Karpas-422 (cell line): ENCODE results near the gene TNS3. TPM values are rescaled to one million over a fixed set of nuclear protein-coding genes. Genes with fewer than 3 reads are reported as not detected.
A peak's percentile ranks its signal among the peaks of the same experiment; 100 is the strongest.

Experiments used
- DNase-seq: peaks from one replicate; pipeline ENCODE4 v3.0.0-alpha.2; 2015
- H2AFZ ChIP-seq: fragments of 200-600 bp; sonication (generic); 2 replicates; pipeline ENCODE4 v1.6.1; 2014; ENCODE audit warnings: antibody characterized with exemption, low read length, mixed read lengths
- H3K27ac ChIP-seq: fragments of 200-600 bp; sonication (generic); 2 replicates; pipeline ENCODE4 v1.5.1; 2014; ENCODE audit warnings: mild to moderate bottlenecking, low read length, moderate library complexity
- H3K27me3 ChIP-seq: fragments of 200-600 bp; sonication (generic); 2 replicates; pipeline ENCODE4 v1.6.1; 2014; ENCODE audit warnings: low read length, mixed read lengths
- H3K36me3 ChIP-seq: fragments of 200-600 bp; sonication (generic); 2 replicates; pipeline ENCODE4 v1.6.1; 2014; ENCODE audit warnings: low read length, mixed read lengths; ENCODE audit not compliant: insufficient read depth
- H3K4me1 ChIP-seq: fragments of 200-600 bp; sonication (generic); 2 replicates; pipeline ENCODE4 v1.6.1; 2014; ENCODE audit warnings: mild to moderate bottlenecking, low read length, mixed read lengths
- H3K4me2 ChIP-seq: fragments of 200-600 bp; sonication (generic); 2 replicates; pipeline ENCODE4 v1.6.1; 2014; ENCODE audit warnings: low read length, low read depth, mild to moderate bottlenecking; ENCODE audit not compliant: poor library complexity, severe bottlenecking
- H3K4me3 ChIP-seq: fragments of 200-600 bp; sonication (generic); 2 replicates; pipeline ENCODE4 v1.5.1; 2014; ENCODE audit warnings: mild to moderate bottlenecking, antibody characterized with exemption, low read length, mixed read lengths
- H3K79me2 ChIP-seq: fragments of 200-600 bp; sonication (generic); 2 replicates; pipeline ENCODE4 v1.6.1; 2014; ENCODE audit warnings: mild to moderate bottlenecking, low read length, mixed read lengths
- H3K9ac ChIP-seq: fragments of 200-600 bp; sonication (generic); 2 replicates; pipeline ENCODE4 v1.6.0; 2014; ENCODE audit warnings: low read length
- H3K9me2 ChIP-seq: fragments of 200-600 bp; sonication (generic), shearing (Covaris generic); replicated peaks from 2 replicates; pipeline ENCODE4 v1.6.0; 2014; ENCODE audit warnings: mild to moderate bottlenecking, low read length, moderate library complexity; ENCODE audit not compliant: insufficient read depth
- H3K9me3 ChIP-seq: fragments of 300-700, 200-600 bp; sonication (generic); 2 replicates; pipeline ENCODE4 v1.6.1; 2014; ENCODE audit warnings: low read length, mixed read lengths
- H4K20me1 ChIP-seq: fragments of 200-600 bp; sonication (generic); 2 replicates; pipeline ENCODE4 v1.6.1; 2014; ENCODE audit warnings: mild to moderate bottlenecking, antibody characterized with exemption, low read length, low read depth; ENCODE audit not compliant: insufficient read depth
- total RNA-seq: library from RNA; depleted of rRNA; stranded (reverse); fragments of >200 nt; shearing (Covaris generic); gene quantifications from 2 replicates; pipeline ENCODE4 v1.2.3, GENCODE V29; 2014; ENCODE audit warnings: low replicate concordance

Gene TNS3
- total RNA-seq, 1 experiment from 2014 or later = 56.6 TPM

DNA sequence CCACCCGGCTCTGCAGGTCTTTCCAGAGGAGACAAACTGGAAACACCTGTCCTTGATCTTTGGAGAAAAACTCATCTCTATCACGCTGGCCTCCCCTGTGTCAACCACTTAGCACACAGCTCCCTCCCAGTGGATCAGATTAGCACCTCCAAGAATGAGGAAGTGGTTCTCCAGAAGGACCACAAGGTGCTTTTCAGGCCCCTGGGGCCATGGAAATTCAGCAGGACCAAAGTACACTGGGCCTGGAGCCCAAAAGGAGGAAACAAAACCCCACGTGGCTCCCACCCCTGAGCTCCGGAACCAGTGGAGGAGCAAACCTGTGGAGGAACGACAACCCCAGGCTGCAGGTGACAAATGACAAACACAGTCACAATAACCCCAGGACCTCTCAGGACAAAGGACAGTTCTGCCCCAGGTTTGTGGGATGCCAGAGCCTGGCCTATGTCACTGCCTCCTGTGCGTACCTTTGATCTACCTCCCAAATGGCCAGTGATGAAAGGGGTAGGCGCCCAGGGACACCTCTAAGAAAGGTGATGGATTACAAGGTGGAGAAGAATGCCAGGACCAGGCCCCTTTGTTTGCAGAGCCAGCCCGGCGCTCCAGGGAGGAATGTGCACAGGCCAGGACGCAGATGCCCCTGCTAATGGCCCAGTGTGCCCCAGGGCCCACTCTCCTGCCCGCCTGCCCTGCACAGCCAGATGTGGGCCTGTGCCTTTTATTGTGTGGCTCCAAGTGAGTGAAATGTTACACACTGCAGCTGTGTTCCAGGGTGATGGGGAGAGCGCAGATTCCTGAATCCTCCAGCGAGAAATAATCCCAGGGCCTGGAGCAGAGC is 5.7 kb downstream of the TNS3 start:
- no peaks in the 10 kb centered on the region for H3K9me3 ChIP-seq
- H3K9me2 ChIP-seq = no peaks in the 10 kb centered on the region
- peak overlapping the region; percentile 43 for H3K4me2 ChIP-seq
- H3K9ac ChIP-seq = no peak overlapping the region
- peaks cover 95% of the 10 kb centered on the region for H3K4me1 ChIP-seq
- H2AFZ ChIP-seq = no peak overlapping the region
- DNase-seq = peak; percentile 61
- no peaks in the 10 kb centered on the region for H3K27me3 ChIP-seq
- peaks cover 99% of the 10 kb centered on the region for H3K79me2 ChIP-seq
- peaks cover 27% of the 10 kb centered on the region for H3K36me3 ChIP-seq
- no peaks in the 10 kb centered on the region; the same call in 1 of the 2 replicates for H4K20me1 ChIP-seq
- H3K4me3 ChIP-seq = no peak overlapping the region
- H3K27ac ChIP-seq = peak overlapping the region; percentile 83

DNA sequence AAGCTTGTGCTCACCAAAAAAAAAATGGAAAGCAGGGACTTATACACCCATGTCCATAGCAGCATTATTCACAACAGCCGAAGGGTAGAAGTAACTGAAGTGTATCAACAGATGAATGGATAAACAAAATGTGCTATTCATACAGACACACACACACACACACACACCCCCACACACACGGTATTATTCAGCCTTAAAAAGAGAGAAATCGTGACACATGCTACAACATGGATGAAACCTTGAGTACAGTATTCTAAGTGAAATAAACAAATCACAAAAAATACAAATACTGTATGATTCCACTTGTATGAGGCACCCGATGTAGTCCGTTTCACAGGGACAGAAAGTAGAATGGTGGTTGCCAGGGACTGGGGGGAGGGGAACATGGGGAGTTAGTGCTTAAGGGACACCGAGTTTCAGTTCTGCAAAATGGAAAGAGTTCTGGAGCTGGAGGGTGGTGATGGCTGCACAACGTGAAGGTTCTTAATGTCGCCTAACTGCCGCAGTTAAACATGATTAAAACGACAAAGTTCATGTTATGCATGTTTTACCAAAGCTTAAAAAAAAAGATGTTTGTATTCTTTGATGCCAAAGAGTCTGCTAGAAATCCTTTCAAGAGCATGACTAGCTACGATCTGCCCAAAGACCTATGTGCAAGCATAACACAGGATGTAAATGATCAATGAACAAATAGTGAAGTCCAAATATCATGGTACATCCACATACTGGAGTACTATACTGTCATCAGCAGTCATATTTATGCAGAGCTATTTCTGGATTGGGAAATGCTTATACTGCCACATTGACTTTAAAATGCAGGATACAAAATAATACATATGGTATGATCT is 7.2 kb downstream of the TNS3 start:
- H2AFZ ChIP-seq = no peak overlapping the region
- peak overlapping the region; percentile 37 for H3K9ac ChIP-seq
- no peaks in the 10 kb centered on the region; the same call in 1 of the 2 replicates for H4K20me1 ChIP-seq
- peaks cover 31% of the 10 kb centered on the region for H3K36me3 ChIP-seq
- H3K4me1 ChIP-seq = peaks cover 88% of the 10 kb centered on the region
- peaks cover 98% of the 10 kb centered on the region for H3K79me2 ChIP-seq
- no peaks in the 10 kb centered on the region for H3K27me3 ChIP-seq
- no peaks in the 10 kb centered on the region for H3K9me3 ChIP-seq
- peak overlapping the region; percentile 38 for H3K4me2 ChIP-seq
- H3K27ac ChIP-seq = peak overlapping the region; percentile 83
- H3K4me3 ChIP-seq = 0 out of 2 replicates have a peak overlapping the region, but pooled peaks have one; percentile 26
- DNase-seq = peak; percentile 95
- no peaks in the 10 kb centered on the region for H3K9me2 ChIP-seq

DNA sequence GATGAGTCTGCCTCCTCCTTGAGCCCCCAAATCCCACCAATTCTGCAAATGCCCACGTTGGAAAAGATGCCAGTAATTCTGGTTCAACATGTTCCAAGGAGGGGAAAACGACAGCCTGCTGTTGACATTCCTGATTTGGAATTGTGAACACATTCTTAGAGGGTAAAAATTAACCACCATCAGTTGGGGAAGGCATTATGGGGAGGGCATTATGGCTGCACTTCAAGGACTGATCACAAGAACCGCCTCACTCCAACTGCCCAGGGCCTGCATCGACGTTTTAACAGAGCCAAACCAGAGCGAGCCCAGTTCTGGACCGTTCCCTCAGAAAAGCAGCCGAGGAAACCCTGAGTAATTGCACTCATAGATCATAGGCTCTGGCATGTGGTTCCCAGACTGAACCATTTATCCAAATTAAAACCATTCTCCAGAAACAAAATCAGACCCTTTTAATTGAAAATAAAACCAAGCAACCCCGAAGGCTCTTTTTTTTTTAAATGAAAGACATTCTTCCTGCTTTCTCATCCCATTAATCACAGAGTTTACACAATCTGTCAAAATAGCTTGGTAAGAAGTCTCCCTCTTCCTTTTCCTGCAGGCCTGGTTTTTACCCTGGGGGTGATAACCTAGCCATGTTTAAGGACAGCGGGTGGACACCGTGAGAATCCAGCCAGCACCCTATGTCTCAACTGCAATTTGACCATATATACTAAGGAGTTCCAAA is 8.0 kb downstream of the TNS3 start:
- H4K20me1 ChIP-seq = no peaks in the 10 kb centered on the region; the same call in 1 of the 2 replicates
- no peaks in the 10 kb centered on the region for H3K9me3 ChIP-seq
- peak overlapping the region; percentile 37 for H3K9ac ChIP-seq
- no peak overlapping the region for H2AFZ ChIP-seq
- H3K27me3 ChIP-seq = no peaks in the 10 kb centered on the region
- peaks cover 97% of the 10 kb centered on the region for H3K79me2 ChIP-seq
- no peak overlapping the region for H3K4me3 ChIP-seq
- H3K36me3 ChIP-seq = peaks cover 27% of the 10 kb centered on the region
- no peaks in the 10 kb centered on the region for H3K9me2 ChIP-seq
- DNase-seq = no peak
- peak overlapping the region; percentile 83 for H3K27ac ChIP-seq
- H3K4me2 ChIP-seq = peak overlapping the region; percentile 38
- H3K4me1 ChIP-seq = peaks cover 80% of the 10 kb centered on the region

DNA sequence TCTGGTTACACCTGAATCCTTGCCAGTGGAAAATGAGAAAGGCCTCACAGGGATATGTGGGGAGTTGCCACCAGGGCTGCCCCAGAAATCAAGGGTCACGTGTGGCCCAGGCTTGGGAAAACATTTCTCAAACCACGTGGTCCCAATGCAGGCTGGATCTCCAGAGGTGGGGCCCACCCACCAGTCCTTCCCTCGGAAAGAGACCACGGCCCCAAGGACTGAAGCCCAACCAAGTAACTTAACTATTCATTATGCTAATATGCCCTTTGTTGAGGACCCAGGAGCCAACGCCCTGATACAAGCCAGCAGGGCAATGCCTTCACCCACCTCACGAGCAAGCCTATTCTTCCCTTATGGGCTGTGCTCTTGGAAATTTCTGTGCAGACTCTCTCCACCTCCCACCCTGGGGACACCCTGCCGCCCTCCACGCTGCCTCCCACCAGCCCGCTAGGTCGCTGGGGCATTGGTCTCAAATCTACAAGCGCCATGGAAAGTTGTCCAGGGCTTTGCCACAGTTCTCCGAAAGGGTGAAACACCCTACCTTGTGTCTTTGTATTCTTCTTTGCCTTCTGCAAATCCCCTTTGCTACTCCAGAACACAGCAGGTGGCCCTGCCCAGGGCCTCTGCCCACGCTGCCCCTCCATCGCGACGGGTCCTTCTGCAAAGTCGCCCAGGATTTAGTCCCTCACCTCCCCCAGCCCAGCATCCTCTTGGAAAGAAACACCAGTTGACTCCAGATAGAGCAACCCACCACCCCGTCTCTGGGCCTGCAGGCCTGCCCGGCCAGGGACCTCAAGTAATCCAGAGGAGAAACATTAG is 8.8 kb downstream of the TNS3 start:
- H3K79me2 ChIP-seq = peaks cover 97% of the 10 kb centered on the region
- H3K4me2 ChIP-seq = no peak overlapping the region

DNA sequence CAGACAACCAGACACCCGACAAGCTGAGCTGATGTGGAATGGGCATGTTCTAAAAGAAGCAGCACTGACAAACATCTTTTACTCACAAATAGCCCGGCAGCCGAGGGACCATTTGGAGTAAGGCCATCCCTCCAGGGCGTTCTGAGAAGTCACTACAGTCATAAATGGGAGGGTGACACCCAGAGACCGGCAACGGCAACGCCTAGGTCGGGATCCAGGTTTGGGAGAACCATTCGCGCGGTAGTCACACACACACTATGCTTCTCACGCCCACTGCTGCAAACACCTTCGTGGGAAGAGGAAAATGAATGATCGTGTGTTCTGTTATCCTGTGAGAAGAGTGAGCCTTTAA is 9.8 kb downstream of the TNS3 start:
- no peaks in the 10 kb centered on the region for H3K9me2 ChIP-seq
- H3K4me3 ChIP-seq = no peak overlapping the region
- peaks cover 3% of the 10 kb centered on the region; the same call in 1 of the 2 replicates for H4K20me1 ChIP-seq
- DNase-seq = no peak
- H3K4me1 ChIP-seq = peaks cover 64% of the 10 kb centered on the region
- H3K4me2 ChIP-seq = peak overlapping the region; percentile 13
- no peaks in the 10 kb centered on the region for H3K27me3 ChIP-seq
- peaks cover 99% of the 10 kb centered on the region for H3K79me2 ChIP-seq
- peak overlapping the region; percentile 25; the same call in 1 of the 2 replicates for H3K9ac ChIP-seq
- peaks cover 22% of the 10 kb centered on the region for H3K36me3 ChIP-seq
- H3K27ac ChIP-seq = peak overlapping the region; percentile 61
- H2AFZ ChIP-seq = no peak overlapping the region
- H3K9me3 ChIP-seq = no peaks in the 10 kb centered on the region

More for the DNA sequence above, 8.8 kb downstream of the TNS3 start:
- H3K9ac ChIP-seq = no peak overlapping the region
- H3K9me3 ChIP-seq = no peaks in the 10 kb centered on the region
- H3K36me3 ChIP-seq = peaks cover 23% of the 10 kb centered on the region
- peak overlapping the region; percentile 83; the same call in 1 of the 2 replicates for H3K27ac ChIP-seq
- no peaks in the 10 kb centered on the region; the same call in 1 of the 2 replicates for H4K20me1 ChIP-seq
- H3K4me1 ChIP-seq = peaks cover 72% of the 10 kb centered on the region
- H2AFZ ChIP-seq = no peak overlapping the region
- no peak for DNase-seq
- H3K9me2 ChIP-seq = no peaks in the 10 kb centered on the region
- H3K27me3 ChIP-seq = no peaks in the 10 kb centered on the region
- no peak overlapping the region for H3K4me3 ChIP-seq

DNA sequence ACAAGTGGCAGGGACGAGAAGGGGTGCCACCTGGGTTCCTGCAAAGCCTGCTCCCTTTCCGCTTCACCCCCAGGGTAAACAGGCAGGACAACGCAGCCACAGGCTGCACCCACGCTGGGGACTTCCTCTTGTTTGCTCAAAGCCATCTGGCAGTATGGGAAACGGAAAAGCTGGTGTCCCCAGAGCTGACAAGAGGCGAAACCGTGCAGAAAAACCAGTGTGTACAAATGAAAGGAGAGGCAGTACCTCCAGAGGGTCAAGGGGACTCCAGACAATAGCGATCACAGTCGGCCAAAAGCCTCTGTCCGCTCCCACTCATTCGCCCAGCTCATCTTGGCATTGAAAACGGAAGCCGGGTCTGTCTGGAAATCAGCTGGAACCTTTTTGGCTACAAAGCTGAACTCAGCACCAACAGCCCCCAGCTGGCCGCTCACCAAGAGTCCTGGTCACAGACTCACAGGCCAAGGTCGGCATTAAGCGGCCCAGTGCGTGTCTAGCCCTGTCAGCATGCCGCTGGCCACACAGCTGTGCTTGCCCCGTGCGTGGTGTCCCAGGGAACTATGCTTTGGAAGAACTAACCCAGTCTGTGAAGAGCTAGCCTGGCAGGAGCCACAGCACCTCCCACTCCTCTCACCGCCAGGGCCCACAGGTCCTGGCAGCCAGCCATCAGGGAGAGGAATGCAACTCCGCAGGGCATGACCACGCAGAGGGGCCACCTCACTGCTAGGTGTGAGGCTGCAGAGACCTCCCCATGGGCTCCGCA is 10.4 kb downstream of the TNS3 start:
- no peak for DNase-seq
- Histone ChIP-seq H3K4me3 (no peak overlapping the region), H3K9me2 (no peaks in the 10 kb centered on the region), H2AFZ (no peak overlapping the region), H3K27me3 (no peaks in the 10 kb centered on the region), H3K4me2 (peak overlapping the region; percentile 13), H3K4me1 (peaks cover 58% of the 10 kb centered on the region), H3K9me3 (no peaks in the 10 kb centered on the region), H3K36me3 (peaks cover 20% of the 10 kb centered on the region), H3K27ac (peak overlapping the region; percentile 61), H3K9ac (peak overlapping the region; percentile 25; the same call in 1 of the 2 replicates), H4K20me1 (peaks cover 4% of the 10 kb centered on the region; the same call in 1 of the 2 replicates), H3K79me2 (peaks cover 99% of the 10 kb centered on the region)

DNA sequence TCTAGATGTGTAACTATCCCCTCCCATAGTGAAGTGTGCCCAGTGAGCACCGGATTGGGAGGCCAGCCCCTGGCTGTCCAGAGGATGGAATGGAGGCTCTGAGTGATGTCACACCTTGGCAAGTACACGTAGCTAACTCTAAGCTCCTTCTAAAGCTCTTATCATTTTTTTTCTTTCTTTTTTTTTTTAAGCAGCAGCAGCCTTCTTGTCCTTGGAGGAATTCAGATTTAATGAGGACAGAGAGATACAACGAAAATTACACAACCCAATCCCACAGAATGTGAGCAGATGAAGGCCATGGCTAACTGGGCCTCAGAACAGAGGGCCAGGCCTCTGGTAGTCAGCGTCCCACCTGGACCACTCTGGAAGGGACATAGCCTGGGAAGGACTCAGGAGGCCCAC is 11.3 kb downstream of the TNS3 start:
- H2AFZ ChIP-seq = no peak overlapping the region
- H4K20me1 ChIP-seq = peaks cover 4% of the 10 kb centered on the region; the same call in 1 of the 2 replicates
- H3K27me3 ChIP-seq = no peaks in the 10 kb centered on the region
- no peak overlapping the region for H3K4me2 ChIP-seq
- H3K79me2 ChIP-seq = peaks cover 99% of the 10 kb centered on the region
- peak overlapping the region; percentile 61 for H3K27ac ChIP-seq
- H3K9me2 ChIP-seq = no peaks in the 10 kb centered on the region
- H3K4me3 ChIP-seq = no peak overlapping the region
- H3K36me3 ChIP-seq = peaks cover 15% of the 10 kb centered on the region
- H3K9me3 ChIP-seq = no peaks in the 10 kb centered on the region
- 0 out of 2 replicates have a peak overlapping the region, but pooled peaks have one; percentile 4 for H3K9ac ChIP-seq
- peaks cover 50% of the 10 kb centered on the region for H3K4me1 ChIP-seq
- DNase-seq = no peak
